Hepatocyte (in vitro differentiated cells): ENCODE data around the gene TCL1B.

Experiments used
- EZH2 ChIP-seq: fragments of 200-600 bp; sonication (generic); IDR thresholded peaks from 2 replicates; pipeline ENCODE4 v1.6.1; 2016; ENCODE audit warnings: antibody characterized with exemption, mild to moderate bottlenecking, borderline replicate concordance
- EZH2phosphoT487 ChIP-seq: fragments of 200-600 bp; sonication (generic); IDR thresholded peaks from one replicate; pipeline ENCODE4 v1.6.1; 2018; ENCODE audit warnings: antibody characterized with exemption, mild to moderate bottlenecking, low read depth, moderate library complexity; ENCODE audit not compliant: unreplicated experiment, severe bottlenecking
- TF ChIP-seq, protein P1 (sequence below): fragments of 200-600 bp; sonication (generic); IDR thresholded peaks from 2 replicates; pipeline ENCODE4 v1.5.1; 2016; ENCODE audit warnings: antibody characterized with exemption, mild to moderate bottlenecking; ENCODE audit not compliant: poor library complexity

- TF ChIP-seq, protein P1, sequence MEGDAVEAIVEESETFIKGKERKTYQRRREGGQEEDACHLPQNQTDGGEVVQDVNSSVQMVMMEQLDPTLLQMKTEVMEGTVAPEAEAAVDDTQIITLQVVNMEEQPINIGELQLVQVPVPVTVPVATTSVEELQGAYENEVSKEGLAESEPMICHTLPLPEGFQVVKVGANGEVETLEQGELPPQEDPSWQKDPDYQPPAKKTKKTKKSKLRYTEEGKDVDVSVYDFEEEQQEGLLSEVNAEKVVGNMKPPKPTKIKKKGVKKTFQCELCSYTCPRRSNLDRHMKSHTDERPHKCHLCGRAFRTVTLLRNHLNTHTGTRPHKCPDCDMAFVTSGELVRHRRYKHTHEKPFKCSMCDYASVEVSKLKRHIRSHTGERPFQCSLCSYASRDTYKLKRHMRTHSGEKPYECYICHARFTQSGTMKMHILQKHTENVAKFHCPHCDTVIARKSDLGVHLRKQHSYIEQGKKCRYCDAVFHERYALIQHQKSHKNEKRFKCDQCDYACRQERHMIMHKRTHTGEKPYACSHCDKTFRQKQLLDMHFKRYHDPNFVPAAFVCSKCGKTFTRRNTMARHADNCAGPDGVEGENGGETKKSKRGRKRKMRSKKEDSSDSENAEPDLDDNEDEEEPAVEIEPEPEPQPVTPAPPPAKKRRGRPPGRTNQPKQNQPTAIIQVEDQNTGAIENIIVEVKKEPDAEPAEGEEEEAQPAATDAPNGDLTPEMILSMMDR = no peak
- TF ChIP-seq EZH2phosphoT487 (no peak), EZH2 (no peak)
Measured at GRCh38 chr14:95711476-95712176, 25.4 kb downstream of the TCL1B start.
